ENCODE results near the gene CMIP.
"Not testable (repeated sequence)": the region's sequence is repeated elsewhere in the genome, so short reads cannot be mapped to it uniquely, and the experiment has no call there.

Gene CMIP

DNA sequence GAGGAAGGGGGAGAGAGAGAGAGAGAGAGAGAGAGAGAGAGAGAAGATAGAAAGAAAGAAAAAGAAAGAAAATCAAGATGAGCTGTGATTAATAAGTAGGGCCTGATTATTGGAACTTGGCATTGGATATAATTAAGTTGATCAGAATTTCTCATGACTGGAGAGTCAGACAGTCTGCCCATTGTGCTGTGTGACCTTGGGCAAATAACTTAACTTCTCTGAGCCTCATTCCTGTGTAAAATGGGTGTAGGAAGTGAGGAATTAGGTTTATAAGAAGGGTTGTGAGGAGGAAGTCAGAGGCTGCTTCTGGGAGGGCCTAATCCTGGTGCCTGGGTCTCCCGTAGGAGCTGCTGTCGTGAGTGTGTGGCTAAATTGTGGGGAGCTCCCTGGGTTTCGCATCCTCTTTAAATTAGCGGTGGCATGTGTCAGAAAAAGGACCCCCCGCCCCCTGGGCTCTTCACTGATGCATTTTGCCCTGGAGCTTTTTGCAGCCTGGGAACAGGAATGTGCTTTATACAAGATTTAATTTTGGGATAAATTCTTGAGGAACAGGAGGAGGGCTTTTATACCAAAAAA lies 76.0 kb downstream of the CMIP start:
- no peak for DNase-seq

DNA sequence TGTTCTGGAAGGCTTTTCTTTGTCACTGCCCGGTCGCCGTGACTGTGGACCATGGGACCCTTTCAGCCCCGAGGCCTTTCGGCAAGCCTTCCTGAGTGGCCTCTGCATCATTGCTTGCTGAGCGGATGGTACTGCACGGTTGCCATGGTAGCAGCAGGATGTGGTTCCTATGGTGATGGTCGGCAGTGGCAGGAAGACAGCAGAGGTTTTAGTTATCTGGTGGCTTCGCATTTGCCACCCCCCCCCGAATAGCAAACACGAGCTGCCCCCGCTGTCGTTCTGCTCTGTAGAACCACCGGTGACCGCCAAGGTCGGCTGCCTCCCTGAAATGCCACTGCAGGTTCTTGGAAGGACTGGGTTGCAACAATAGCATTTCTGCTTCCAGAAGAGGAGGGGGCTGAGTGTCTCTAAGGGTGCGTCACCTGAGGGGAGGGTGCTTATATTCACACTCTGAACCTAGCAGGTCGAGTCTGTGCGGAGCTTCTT lies 76.6 kb downstream of the CMIP start:
- DNase-seq: peak; percentile 77

- DNase-seq: peak; percentile 14
Measured at GRCh38 chr16:81522108-81522701, 77.6 kb downstream of the CMIP start.

- not testable (repeated sequence) for DNase-seq
Measured at GRCh38 chr16:81522851-81523250, 78.2 kb downstream of the CMIP start.

DNA sequence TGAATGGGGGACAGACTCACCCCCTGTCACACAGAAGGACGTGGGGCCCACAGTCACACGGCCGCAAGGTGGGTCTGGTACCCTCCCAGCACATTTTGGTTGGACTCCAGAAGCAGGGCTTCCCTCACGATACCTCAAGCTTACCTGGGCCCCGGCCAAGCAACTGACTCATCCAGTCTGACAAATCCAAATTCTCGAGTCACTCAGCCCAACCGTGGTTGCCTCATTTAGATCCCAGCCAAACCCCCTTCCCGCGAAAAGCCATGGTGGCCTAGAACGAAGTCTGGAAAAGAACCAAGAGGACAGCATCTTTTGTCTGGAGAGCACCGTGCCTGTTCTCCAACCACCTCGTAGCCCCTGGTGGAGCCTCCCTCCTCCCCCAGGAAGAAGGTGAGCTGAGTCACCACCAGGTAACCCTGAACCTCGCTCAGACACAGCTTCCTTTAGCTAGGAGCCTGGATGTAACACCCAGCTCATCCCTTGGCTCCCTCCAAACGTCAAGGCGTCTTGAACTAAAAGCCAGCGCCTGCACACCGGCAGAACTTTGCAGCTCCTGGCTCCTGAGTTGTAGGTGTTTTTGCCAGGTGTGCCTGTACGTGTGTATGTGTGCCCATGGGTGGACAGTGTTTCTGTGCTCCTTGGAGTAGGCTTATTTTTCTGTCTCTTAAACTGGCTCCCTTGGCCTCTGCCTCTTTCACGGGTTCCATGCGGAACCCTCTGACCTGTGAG lies 78.9 kb downstream of the CMIP start:
- no peak for DNase-seq

GRCh38 chr16:81524382-81524781 lies 79.8 kb downstream of the CMIP start:
- DNase-seq: peak; percentile 38

DNA sequence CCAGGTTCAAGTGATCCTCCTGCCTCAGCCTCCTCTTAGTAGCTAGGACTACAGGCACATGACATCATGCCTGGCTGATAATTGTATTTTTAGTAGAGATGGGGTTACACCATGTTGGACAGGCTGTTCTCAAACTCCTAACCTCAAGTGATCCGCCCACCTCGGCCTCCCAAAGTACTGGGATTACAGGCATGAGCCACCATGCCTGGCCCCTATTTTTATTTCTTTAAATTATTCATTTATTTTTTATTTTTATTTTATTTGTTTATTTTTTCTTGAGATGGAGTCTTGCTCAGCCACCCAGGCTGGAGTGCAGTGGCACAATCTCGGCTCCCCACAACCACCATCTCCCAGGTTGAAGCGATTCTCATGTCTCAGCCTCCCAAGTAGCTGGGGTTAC lies 80.3 kb downstream of the CMIP start:
- DNase-seq: not testable (repeated sequence)

DNA sequence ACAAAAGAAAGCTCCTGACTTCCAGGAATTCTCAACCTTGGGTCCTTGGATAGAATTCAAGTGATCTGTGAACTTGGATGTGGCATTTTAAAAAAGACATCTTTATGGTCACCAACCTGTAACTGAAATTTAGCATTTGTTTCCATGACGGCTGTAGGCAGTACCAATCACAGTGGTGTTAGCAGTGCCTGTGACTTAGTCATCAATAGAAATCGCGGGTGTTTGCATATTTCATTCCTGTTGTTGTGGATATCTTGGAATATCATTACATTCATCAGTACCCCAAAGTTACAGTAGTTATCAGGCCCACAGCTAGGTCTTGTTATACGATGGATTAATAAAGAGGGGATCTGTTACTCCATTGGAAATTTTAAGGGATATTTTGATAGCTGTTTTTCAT lies 81.6 kb downstream of the CMIP start:
- DNase-seq: no peak

DNA sequence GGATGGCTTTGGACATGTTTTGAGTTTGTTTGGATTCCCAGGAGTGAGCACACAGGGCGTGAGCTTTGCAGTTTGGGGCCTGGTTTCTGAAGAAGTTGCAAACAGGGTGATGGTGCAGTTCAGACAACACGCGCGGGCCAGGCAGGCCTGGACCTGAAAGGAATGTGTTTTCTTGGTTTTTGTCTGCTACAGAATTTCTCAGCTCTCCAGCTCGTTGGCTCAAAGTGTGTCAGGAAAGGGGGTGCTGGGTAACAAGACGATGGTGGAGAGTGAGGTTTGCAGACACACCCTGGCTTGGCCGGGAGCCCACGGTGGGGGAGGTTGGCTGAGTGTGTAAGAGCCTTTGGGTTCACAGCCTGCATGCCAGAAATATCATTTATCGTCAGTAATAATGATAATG lies 82.3 kb downstream of the CMIP start:
- no peak for DNase-seq

DNA sequence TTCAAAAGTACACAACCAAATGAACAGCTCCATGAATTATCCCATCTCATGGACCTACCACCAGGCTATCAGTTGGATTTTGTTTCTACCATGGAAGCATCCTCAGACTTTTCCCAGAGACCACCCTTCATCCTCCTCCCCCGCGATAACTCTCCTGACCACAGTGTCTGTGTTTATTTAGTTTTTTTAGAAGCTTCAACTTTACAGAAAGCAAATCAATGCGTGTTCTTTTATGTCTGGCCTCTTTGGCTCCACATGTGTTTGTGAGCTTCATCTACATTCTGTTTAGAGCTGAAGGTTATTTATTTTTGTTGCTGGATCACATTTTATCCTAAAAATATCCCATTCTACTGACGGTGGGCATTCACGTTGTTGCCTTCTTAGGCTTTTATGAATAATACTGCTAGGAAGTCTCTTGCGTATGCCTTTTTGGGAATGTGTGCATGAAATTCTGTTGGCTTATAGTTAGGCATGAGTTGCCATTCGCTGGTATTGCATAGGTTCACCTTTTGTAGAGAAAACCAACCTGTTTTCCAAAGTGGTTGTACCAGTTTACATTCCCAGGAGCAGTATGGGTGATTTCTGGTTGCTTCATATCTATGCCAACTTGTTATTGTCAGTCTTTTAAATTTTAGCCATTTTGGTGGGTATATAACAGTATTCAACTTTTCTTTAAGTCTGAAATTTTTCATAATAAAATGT lies 83.0 kb downstream of the CMIP start:
- DNase-seq: no peak

DNA sequence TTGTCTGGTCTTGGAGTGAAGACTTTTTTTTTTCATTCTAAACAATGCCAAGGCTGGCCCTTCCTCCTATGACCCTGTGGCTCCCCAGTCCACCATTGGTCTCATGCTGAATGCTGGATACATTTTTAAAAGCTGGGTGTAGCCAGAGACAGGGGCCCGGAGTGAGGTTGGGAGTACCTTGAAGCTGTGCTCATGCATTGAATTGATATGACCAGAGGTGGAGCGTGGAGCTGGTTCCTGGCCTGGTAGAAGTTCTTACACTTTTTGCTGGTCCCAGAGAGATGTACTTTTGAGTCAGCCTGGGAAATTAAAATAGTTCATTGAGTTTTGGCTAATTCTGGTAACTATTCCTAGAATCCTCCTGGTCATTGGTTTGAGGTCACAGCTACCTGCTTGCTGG lies 83.6 kb downstream of the CMIP start:
- no peak for DNase-seq

DNA sequence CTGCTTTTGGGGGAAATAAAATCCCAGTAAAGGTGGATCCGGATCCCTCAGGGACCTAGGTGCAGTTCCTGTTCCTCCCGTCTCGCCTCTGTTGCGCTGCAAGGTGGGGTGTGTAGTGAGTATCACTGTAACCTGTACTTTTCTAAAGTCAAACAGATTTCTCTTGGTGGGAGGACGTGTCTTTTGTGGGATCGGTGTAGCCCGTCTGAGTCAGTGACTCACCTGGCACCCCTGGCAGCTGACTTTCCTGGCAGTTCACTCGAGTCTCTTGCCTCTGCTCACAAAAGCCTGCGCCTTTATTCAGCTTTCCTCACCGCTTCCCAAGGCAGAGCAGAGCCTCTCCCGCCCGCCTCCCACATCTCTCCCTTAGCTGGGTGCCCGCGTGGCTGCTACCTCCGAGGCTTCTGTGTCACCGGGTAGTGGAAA lies 85.7 kb downstream of the CMIP start:
- DNase-seq: no peak

- DNase-seq: no peak
Measured at GRCh38 chr16:81530814-81531213, 86.2 kb downstream of the CMIP start.

DNA sequence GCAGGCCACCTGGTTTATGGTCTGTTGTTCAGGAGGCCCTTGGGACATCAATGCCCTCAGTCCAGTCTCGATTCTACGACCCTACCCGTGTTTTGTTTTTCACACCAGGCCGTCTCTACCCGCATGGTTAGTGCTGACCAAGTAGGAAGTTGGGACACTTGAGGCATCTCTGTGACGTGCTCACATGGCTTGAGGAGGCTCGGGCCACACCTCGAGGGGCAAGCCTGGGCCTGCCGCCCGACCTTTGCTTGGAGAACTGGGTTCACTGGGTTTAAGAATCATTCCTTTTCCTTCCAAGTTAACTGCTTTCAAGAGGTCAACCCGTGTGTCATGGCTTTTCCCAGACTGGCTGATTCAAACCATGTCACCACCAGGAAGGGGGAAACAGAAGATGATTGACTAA lies 86.8 kb downstream of the CMIP start:
- no peak for DNase-seq

GRCh38 chr16:81532491-81533174 lies 88.0 kb downstream of the CMIP start:
- DNase-seq: no peak

GRCh38 chr16:81533175-81533507 lies 88.5 kb downstream of the CMIP start:
- no peak for DNase-seq

- DNase-seq: no peak
Measured at GRCh38 chr16:81535679-81536360, 91.2 kb downstream of the CMIP start.

DNA sequence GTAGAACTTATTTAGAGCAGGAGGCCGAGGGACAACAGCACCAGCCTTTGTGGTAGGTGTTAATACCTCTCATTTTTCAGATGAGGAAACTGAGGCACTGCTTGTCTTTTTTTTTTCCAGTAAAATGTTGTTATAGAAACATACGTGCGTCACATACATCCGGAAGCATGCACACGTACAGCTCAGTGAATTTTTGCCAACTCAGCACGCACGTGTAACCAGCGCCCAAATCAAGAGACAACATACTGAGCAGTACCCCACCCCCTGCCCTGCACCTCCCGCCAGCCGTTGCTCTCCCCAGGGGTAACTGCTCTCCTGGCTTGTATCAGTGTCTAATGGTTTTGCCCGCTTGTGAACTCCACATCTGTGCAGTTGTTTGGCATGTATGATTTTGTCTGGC lies 92.0 kb downstream of the CMIP start:
- no peak for DNase-seq

DNA sequence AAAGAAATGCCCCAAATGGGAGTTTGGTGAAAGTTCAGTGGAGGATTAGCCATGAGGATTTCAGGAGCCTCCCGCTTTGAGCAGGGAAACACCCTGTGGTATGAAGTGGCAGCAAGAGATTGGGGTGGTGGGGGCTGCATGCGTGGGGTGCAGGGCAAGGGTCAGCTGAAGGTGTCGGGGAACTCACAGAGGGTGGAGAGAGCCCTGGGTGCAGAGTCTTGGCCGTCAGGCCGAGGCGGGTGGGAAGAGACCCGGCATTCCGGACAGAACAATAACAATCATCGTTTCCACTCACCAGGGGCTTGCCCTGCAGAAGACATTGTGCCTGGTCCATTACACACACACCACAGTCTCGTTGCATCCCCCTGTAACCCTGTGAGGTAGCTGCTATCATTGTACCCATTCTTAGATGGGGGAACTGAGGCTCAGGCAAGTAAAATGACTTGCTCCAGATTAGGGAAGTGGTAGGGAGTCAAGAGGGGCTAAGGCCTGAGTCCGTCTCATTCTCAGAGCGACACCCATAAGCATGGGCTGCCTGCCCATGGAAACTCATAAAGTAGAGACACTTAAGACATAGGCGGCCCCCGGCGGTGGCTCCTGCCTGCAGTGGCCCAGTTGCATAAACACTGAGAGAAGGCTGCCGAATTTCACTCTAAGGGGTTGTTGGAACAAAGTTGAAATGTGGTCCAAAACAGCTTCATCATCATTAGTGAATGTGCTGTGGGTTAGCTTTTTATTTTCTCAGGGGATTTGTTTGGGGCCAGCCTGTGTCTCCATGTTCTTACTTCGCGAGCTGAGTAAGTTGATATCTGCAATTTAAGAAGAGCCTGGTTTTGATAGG lies 93.3 kb downstream of the CMIP start:
- no peak for DNase-seq

- DNase-seq: no peak
Measured at GRCh38 chr16:81539009-81539758, 94.6 kb downstream of the CMIP start.

All from activated CD4-positive, alpha-beta T cell treated with anti-CD3 and anti-CD28 coated beads, Interleukin-2, Interleukin-6, amounts not matched to agents 100 ng/mL and 50 ng/mL, durations not matched to agents 16 hours and 8 hours (primary cell).